SK-N-SH (cell line): ENCODE measurements around the gene FMOD. TPM values are rescaled to one million over a fixed set of nuclear protein-coding genes. Genes with fewer than 3 reads are reported as not detected.

ENCODE experiments used
- CTCF ChIA-PET: fragments of 300-600, 350-600 bp; formaldehyde crosslinking; extraction: SDS; loops from one replicate; lab custom pipeline; 2021; lab: Yijun Ruan, JAX
- POLR2A ChIA-PET: fragments of 350-600 bp; sonication (Branson Sonifier 250); formaldehyde crosslinking; extraction: SDS; loops from one replicate; lab custom pipeline; 2020; ENCODE audit warnings: antibody characterized with exemption, inconsistent platforms; lab: Yijun Ruan, JAX
- DNase-seq: peaks from one replicate; pipeline ENCODE4 v3.0.0; 2012
- H2AFZ ChIP-seq: fragments of 200-600 bp; sonication (generic); 2 replicates; pipeline ENCODE4 v1.8.1; 2016; ENCODE audit warnings: antibody characterized with exemption, mild to moderate bottlenecking, low read depth
- H3F3A ChIP-seq: fragments of 200-600 bp; sonication (generic); replicated peaks from 2 replicates; pipeline ENCODE3; 2016; ENCODE audit warnings: antibody characterized with exemption, mild to moderate bottlenecking; ENCODE audit not compliant: insufficient read depth
- H3K27ac ChIP-seq, 2 experiments: fragments of 200-500 bp in 1 of 2; fragments of 200-600 bp in 1 of 2; sonication (Bioruptor generic) in 1 of 2; sonication (generic), shearing (Covaris generic) in 1 of 2; 2 replicates each; pipeline versions ENCODE4 v1.5.1 to v1.6.1; 2014 to 2016; ENCODE audit warnings: low read depth in 2 of 2, inconsistent platforms in 1 of 2, low read length in 1 of 2, mild to moderate bottlenecking in 1 of 2, mixed read lengths in 1 of 2
- H3K27me3 ChIP-seq: fragments of 200-600 bp; sonication (generic), shearing (Covaris generic); 2 replicates; pipeline ENCODE4 v1.6.1; 2016; ENCODE audit warnings: mixed run types; ENCODE audit not compliant: insufficient read depth
- H3K36me3 ChIP-seq, 2 experiments: fragments of 200-500 bp in 1 of 2; fragments of 200-600 bp in 1 of 2; sonication (Bioruptor generic) in 1 of 2; sonication (generic) in 1 of 2; replicated peaks in 1 of 2; 2 replicates each; pipeline versions ENCODE3 to v1.5.1; 2014 to 2016; ENCODE audit warnings: low read length in 1 of 2, mild to moderate bottlenecking in 1 of 2; ENCODE audit not compliant: insufficient read depth in 2 of 2, control insufficient read depth in 1 of 2
- H3K4me1 ChIP-seq, 2 experiments: fragments of 200-500 bp in 1 of 2; fragments of 200-600 bp in 1 of 2; sonication (Bioruptor generic) in 1 of 2; sonication (generic), shearing (Covaris generic) in 1 of 2; 2 replicates each; pipeline versions ENCODE4 v1.5.1 to v1.6.1; 2014 to 2016; ENCODE audit warnings: low read depth in 1 of 2, low read length in 1 of 2, mixed run types in 1 of 2; ENCODE audit not compliant: insufficient read depth in 2 of 2, control insufficient read depth in 1 of 2
- H3K4me2 ChIP-seq: fragments of 200-600 bp; sonication (generic), shearing (Covaris generic); 2 replicates; pipeline ENCODE4 v1.6.1; 2017; ENCODE audit warnings: mixed run types
- H3K4me3 ChIP-seq, 2 experiments: fragments of 200-500 bp in 1 of 2; fragments of 200-600 bp in 1 of 2; sonication (Bioruptor generic) in 1 of 2; sonication (generic), shearing (Covaris generic) in 1 of 2; 2 replicates each; pipeline versions ENCODE4 v1.5.1 to v1.8.1; 2014 to 2016; ENCODE audit warnings: low read depth in 2 of 2, inconsistent platforms in 1 of 2, low read length in 1 of 2, mild to moderate bottlenecking in 1 of 2, mixed read lengths in 1 of 2, moderate library complexity in 1 of 2
- H3K79me2 ChIP-seq: fragments of 200-600 bp; sonication (generic); 2 replicates; pipeline ENCODE4 v1.8.1; 2017; ENCODE audit warnings: mild to moderate bottlenecking; ENCODE audit not compliant: insufficient read depth
- H3K9ac ChIP-seq: fragments of 200-600 bp; sonication (generic); 2 replicates; pipeline ENCODE4 v1.6.1; 2017; ENCODE audit warnings: mixed run types
- H3K9me2 ChIP-seq: fragments of 200-600 bp; sonication (generic); 2 replicates; pipeline ENCODE4 v1.6.1; 2017; ENCODE audit warnings: mixed run types
- H3K9me3 ChIP-seq: fragments of 200-600 bp; sonication (generic); 2 replicates; pipeline ENCODE4 v1.6.1; 2017; ENCODE audit warnings: mixed run types, mild to moderate bottlenecking, moderate library complexity
- H4K20me1 ChIP-seq: fragments of 200-600 bp; sonication (generic); 2 replicates; pipeline ENCODE4 v1.6.1; 2017; ENCODE audit warnings: mild to moderate bottlenecking, mixed run types; ENCODE audit not compliant: insufficient read depth
- ELF1 ChIP-seq: IDR thresholded peaks from 2 replicates; pipeline ENCODE4 v1.4.0; 2012
- EP300 ChIP-seq, 2 experiments: IDR thresholded peaks; 2 replicates each; pipeline versions ENCODE4 v1.4.0 to v1.6.1; 2012; ENCODE audit warnings: borderline replicate concordance in 1 of 2, low read depth in 1 of 2, low read length in 1 of 2
- FOSL2 ChIP-seq: IDR thresholded peaks from 2 replicates; pipeline ENCODE4 v1.4.0; 2012; ENCODE audit warnings: low read depth, mild to moderate bottlenecking, moderate library complexity, borderline replicate concordance
- GATA2 ChIP-seq: sonication (generic); formaldehyde crosslinking; IDR thresholded peaks from 2 replicates; pipeline ENCODE4 v1.5.0; 2020; ENCODE audit warnings: mild to moderate bottlenecking, missing genetic modification reagents
- MEF2A ChIP-seq: IDR thresholded peaks from 2 replicates; pipeline ENCODE4 v1.4.0; 2012; ENCODE audit warnings: low read depth, borderline replicate concordance
- MXI1 ChIP-seq: IDR thresholded peaks from 2 replicates; pipeline ENCODE4 v1.6.1; 2012; ENCODE audit warnings: mild to moderate bottlenecking, low read depth, low read length, improper control_type of control experiment
- NFIC ChIP-seq: IDR thresholded peaks from 2 replicates; pipeline ENCODE4 v1.4.0; 2012; ENCODE audit warnings: borderline replicate concordance
- SIN3A ChIP-seq: IDR thresholded peaks from 2 replicates; pipeline ENCODE4 v1.6.1; 2012; ENCODE audit warnings: low read depth, mild to moderate bottlenecking, low read length, moderate library complexity, borderline replicate concordance
- TAF1 ChIP-seq: IDR thresholded peaks from 2 replicates; pipeline ENCODE4 v1.6.1; 2012; ENCODE audit warnings: low read depth, mild to moderate bottlenecking, low read length, moderate library complexity, borderline replicate concordance
- YY1 ChIP-seq: IDR thresholded peaks from 2 replicates; pipeline ENCODE4 v1.4.0; 2012; ENCODE audit warnings: low read depth, mild to moderate bottlenecking
- WGBS: methylation state at CpG from one replicate; pipeline ENCODE4 v1.1.6; 2017; ENCODE audit warnings: low lambda C conversion rate; 5-methylcytosine and 5-hydroxymethylcytosine counted together
- polyA plus RNA-seq, 3 experiments: library from polyadenylated mRNA; depleted of rRNA; stranded (reverse); fragments of >200 nt; gene quantifications; 2 replicates each; pipeline ENCODE4 v1.2.3, GENCODE V29; 2012
- TF ChIP-seq, protein P1 (sequence below): fragments of 150-350 bp; IDR thresholded peaks from 2 replicates; pipeline ENCODE4 v1.6.1; 2017; ENCODE audit warnings: antibody characterized with exemption, low read length, low read depth, borderline replicate concordance
- TF ChIP-seq, protein P2 (sequence below): IDR thresholded peaks from 2 replicates; pipeline ENCODE4 v1.4.0; 2012; ENCODE audit warnings: low read depth
- TF ChIP-seq, protein P3 (sequence below): IDR thresholded peaks from 2 replicates; pipeline ENCODE4 v1.4.0; 2012; ENCODE audit warnings: low read depth, borderline replicate concordance
- TF ChIP-seq, protein P4 (sequence below): fragments of 150-350 bp; IDR thresholded peaks from 2 replicates; pipeline ENCODE4 v1.6.1; 2016; ENCODE audit warnings: mild to moderate bottlenecking, low read depth, low read length

FMOD gene
- polyA plus RNA-seq, 1 of the 3 experiments (the other 2 are of a cell fraction): not detected

DNA sequence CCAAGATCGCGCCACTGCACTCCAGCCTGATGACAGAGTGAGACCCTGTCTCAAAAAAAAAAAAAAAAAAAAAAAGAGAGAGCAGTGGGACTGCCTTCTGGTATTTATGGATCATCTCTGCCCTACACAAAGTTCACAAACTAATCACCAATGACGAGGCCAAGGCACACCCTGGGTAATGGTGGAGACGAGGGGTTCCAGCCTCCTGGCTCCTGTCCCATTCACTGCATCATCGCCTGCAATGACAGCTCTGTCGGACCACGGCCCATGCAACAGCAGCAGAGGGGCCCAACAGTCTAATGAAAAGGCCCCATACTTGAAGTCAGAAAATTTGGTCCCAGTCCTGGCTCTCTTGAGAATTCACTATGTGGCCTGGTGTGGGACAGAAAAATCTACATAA lies 48.5 kb downstream of the FMOD start:
- Histone ChIP-seq H3F3A (no peaks in the 10 kb centered on the region), H3K36me3 (peaks cover 0 to 5% of the 10 kb centered on the region in 2 experiments), H3K4me1 (peaks cover 7 to 35% of the 10 kb centered on the region in 2 experiments; a peak in 3 of 4 replicates)
- TF ChIP-seq TAF1 (no peak), YY1 (no peak), ELF1 (no peak), GATA2 (CRISPR knock-in tag) (no peak), MXI1 (no peak), FOSL2 (no peak), MEF2A (no peak), SIN3A (no peak)
- TF ChIP-seq, protein P1, sequence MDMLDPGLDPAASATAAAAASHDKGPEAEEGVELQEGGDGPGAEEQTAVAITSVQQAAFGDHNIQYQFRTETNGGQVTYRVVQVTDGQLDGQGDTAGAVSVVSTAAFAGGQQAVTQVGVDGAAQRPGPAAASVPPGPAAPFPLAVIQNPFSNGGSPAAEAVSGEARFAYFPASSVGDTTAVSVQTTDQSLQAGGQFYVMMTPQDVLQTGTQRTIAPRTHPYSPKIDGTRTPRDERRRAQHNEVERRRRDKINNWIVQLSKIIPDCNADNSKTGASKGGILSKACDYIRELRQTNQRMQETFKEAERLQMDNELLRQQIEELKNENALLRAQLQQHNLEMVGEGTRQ: no peak
- TF ChIP-seq, all 33 proteins: peak for 0
- no peak overlapping the region for H3K4me3 ChIP-seq
- ChIA-PET POLR2A (no interaction called here), CTCF (no interaction called here)
- no peaks in the 10 kb centered on the region for H3K9me2 ChIP-seq
- H3K9ac ChIP-seq: no peak overlapping the region
- no peaks in the 10 kb centered on the region for H3K9me3 ChIP-seq
- DNase-seq: no peak
- no peak overlapping the region for H3K4me2 ChIP-seq
- peaks cover 21% of the 10 kb centered on the region for H3K79me2 ChIP-seq
- no peak overlapping the region for H3K27ac ChIP-seq
- H4K20me1 ChIP-seq: peaks cover 9% of the 10 kb centered on the region
- H2AFZ ChIP-seq: no peak overlapping the region
- peaks cover 9% of the 10 kb centered on the region; the same call in 1 of the 2 replicates for H3K27me3 ChIP-seq
- WGBS: 84% methylated on average over 7 of the region's 7 CpGs

DNA sequence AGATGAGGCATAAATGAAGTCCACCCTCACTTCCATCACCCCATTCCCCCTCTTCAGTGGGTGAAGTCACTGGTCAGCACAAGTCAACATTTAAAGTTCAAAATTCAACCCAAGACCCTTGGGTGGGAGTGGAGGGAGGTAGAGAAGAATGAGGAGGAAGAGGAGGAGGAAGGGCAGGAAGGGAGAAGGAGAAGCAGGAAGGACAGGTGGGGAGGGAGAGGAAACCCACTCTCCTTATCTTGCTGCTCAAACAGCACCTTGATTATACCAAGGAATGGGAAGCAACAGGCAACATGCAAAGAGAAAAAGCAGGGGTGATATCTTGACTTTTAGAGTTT lies 49.6 kb downstream of the FMOD start:
- no peaks in the 10 kb centered on the region for H4K20me1 ChIP-seq
- peaks cover 4 to 28% of the 10 kb centered on the region in 2 experiments; a peak in 3 of 4 replicates for H3K4me1 ChIP-seq

More for the DNA sequence above, 49.6 kb downstream of the FMOD start:
- DNase-seq: no peak
- no peaks in the 10 kb centered on the region for H3K9me3 ChIP-seq
- no peaks in the 10 kb centered on the region for H3K9me2 ChIP-seq
- H3K36me3 ChIP-seq: no peaks in the 10 kb centered on the region
- ChIA-PET POLR2A (no interaction called here), CTCF (interaction anchor here (0.9 to 1.2 kb wide), 2 partner anchors 28 to 37 kb away, joined by 3 to 4 read pairs; no protein-coding TSS in a partner anchor)
- H3K27ac ChIP-seq: no peak overlapping the region
- peaks cover 9% of the 10 kb centered on the region; the same call in 1 of the 2 replicates for H3K27me3 ChIP-seq
- no peak overlapping the region for H2AFZ ChIP-seq
- H3F3A ChIP-seq: no peaks in the 10 kb centered on the region
- H3K9ac ChIP-seq: no peak overlapping the region
- H3K4me3 ChIP-seq: no peak overlapping the region
- peaks cover 9% of the 10 kb centered on the region for H3K79me2 ChIP-seq
- H3K4me2 ChIP-seq: no peak overlapping the region
- no peak for TF ChIP-seq NFIC
- TF ChIP-seq, protein P2, sequence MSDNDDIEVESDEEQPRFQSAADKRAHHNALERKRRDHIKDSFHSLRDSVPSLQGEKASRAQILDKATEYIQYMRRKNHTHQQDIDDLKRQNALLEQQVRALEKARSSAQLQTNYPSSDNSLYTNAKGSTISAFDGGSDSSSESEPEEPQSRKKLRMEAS: no peak
- no peak for TF ChIP-seq EP300 (IDR thresholded peaks at IDR 0.05; ENCODE audit: borderline replicate concordance in 1 of 2, low read depth in 1 of 2, low read length in 1 of 2)
- no peak for TF ChIP-seq MEF2A
- TF ChIP-seq, protein P3, sequence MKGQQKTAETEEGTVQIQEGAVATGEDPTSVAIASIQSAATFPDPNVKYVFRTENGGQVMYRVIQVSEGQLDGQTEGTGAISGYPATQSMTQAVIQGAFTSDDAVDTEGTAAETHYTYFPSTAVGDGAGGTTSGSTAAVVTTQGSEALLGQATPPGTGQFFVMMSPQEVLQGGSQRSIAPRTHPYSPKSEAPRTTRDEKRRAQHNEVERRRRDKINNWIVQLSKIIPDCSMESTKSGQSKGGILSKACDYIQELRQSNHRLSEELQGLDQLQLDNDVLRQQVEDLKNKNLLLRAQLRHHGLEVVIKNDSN: no peak
- TF ChIP-seq, protein P4, sequence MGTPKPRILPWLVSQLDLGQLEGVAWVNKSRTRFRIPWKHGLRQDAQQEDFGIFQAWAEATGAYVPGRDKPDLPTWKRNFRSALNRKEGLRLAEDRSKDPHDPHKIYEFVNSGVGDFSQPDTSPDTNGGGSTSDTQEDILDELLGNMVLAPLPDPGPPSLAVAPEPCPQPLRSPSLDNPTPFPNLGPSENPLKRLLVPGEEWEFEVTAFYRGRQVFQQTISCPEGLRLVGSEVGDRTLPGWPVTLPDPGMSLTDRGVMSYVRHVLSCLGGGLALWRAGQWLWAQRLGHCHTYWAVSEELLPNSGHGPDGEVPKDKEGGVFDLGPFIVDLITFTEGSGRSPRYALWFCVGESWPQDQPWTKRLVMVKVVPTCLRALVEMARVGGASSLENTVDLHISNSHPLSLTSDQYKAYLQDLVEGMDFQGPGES: no peak
